A375 (cell line): ENCODE results near the gene IL13RA2. TPM values are rescaled to one million over a fixed set of nuclear protein-coding genes. Genes with fewer than 3 reads are reported as not detected.

Experiments
- small RNA-seq: library from RNA; depleted of rRNA; stranded (forward); fragments of <200 nt; gene quantifications from one replicate; pipeline ENCODE3, GENCODE V24; 2014
- total RNA-seq: library from RNA; depleted of rRNA; stranded (reverse); fragments of >200 nt; shearing (Covaris generic); gene quantifications from 2 replicates; pipeline ENCODE4 v1.2.3, GENCODE V29; 2014; rRNA removed

IL13RA2 gene, protein sequence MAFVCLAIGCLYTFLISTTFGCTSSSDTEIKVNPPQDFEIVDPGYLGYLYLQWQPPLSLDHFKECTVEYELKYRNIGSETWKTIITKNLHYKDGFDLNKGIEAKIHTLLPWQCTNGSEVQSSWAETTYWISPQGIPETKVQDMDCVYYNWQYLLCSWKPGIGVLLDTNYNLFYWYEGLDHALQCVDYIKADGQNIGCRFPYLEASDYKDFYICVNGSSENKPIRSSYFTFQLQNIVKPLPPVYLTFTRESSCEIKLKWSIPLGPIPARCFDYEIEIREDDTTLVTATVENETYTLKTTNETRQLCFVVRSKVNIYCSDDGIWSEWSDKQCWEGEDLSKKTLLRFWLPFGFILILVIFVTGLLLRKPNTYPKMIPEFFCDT
- 350 and 396 TPM in 2 replicates for total RNA-seq

DNA sequence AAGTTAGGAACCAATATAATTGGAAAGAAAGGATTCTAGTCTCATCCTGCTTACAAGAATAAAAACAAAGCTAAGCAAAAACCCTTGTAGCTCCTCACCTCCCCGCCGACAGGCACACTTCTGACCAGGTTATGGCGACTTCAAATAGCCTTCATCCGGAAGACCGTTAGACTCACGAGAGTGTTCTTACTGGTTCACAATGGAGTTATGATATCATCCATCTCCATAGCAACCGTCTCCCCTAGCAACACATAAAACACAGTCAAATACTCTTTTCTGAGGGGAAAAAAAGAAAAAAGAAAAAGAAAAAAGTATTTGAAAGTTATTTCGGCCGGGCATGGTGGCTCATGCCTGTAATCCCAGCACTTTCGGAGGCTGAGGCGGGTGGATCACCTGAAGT, at the start of gene IL13RA2:
Gene IL13RA2 (minus strand): TSS at position 162 of the 400 bp plus-strand sequence. CDS start 347 bp downstream, outside the sequence.

Small RNA genes lying within 50 kb of the gene (small RNA-seq; reads per million reads assigned to genes)
- not detected for gene RNU6-648P

Other genes with a start within 250 kb of the IL13RA2 start
- not detected in 2 replicates for gene RBMXL3, start 171.8 kb upstream of the IL13RA2 start, total RNA-seq
- gene LRCH2, start 216.5 kb upstream of the IL13RA2 start, total RNA-seq, result 1.8 and 2.1 TPM in 2 replicates